HG02840 (cell line): ENCODE results near the gene ORC2.
A peak's percentile ranks its signal among the peaks of the same experiment; 100 is the strongest.
"Not testable (repeated sequence)": the region's sequence is repeated elsewhere in the genome, so short reads cannot be mapped to it uniquely, and the experiment has no call there.

Experiments
- ATAC-seq: cut with Tn5 transposase; IDR thresholded peaks from one replicate; pipeline ENCODE4 v1.9.1; 2021; ENCODE audit warnings: mild to moderate bottlenecking, moderate library complexity, moderate number of reproducible peaks; ENCODE audit not compliant: unreplicated experiment, low FRiP score

Gene ORC2

GRCh38 chr2:200963124-200963917 is at the start of gene ORC2:
TSS of gene ORC2 (minus strand) at chr2:200963660. CDS start at chr2:200958123, 5,537 bp downstream.
- ATAC-seq, result peak; percentile 94

GRCh38 chr2:201008296-201008829 is 44.9 kb upstream of the ORC2 start:
- no peak for ATAC-seq

GRCh38 chr2:201007584-201007998 is 44.1 kb upstream of the ORC2 start:
- ATAC-seq, result no peak

GRCh38 chr2:201006704-201007103 is 43.2 kb upstream of the ORC2 start:
- ATAC-seq, result no peak

GRCh38 chr2:201004370-201004769 is 40.9 kb upstream of the ORC2 start:
- ATAC-seq, result no peak

- no peak for ATAC-seq
Observed at GRCh38 chr2:200993097-200993496, 29.6 kb upstream of the ORC2 start.

GRCh38 chr2:200987137-200987536 is 23.7 kb upstream of the ORC2 start:
- ATAC-seq, result no peak

- ATAC-seq, result no peak
Observed at GRCh38 chr2:200985799-200986198, 22.3 kb upstream of the ORC2 start.

- no peak for ATAC-seq
Observed at GRCh38 chr2:200976710-200977109, 13.2 kb upstream of the ORC2 start.

- no peak for ATAC-seq
Observed at GRCh38 chr2:200975672-200976071, 12.2 kb upstream of the ORC2 start.

- ATAC-seq, result not testable (repeated sequence)
Observed at GRCh38 chr2:200970057-200970456, 6.6 kb upstream of the ORC2 start.

GRCh38 chr2:200968735-200969134 is 5.3 kb upstream of the ORC2 start:
- no peak for ATAC-seq

GRCh38 chr2:200968162-200968561 is 4.7 kb upstream of the ORC2 start:
- ATAC-seq, result no peak

GRCh38 chr2:200966770-200967169 is 3.3 kb upstream of the ORC2 start:
- no peak for ATAC-seq

- ATAC-seq, result no peak
Observed at GRCh38 chr2:200964498-200964897, 1.0 kb upstream of the ORC2 start.

GRCh38 chr2:200963918-200964252 is 425 bp upstream of the ORC2 start:
- not testable (repeated sequence) for ATAC-seq

GRCh38 chr2:200962811-200963123 is 693 bp downstream of the ORC2 start:
- peak; percentile 18 for ATAC-seq

GRCh38 chr2:200961674-200962073 is 1.8 kb downstream of the ORC2 start:
- no peak for ATAC-seq

GRCh38 chr2:200950378-200950777 is 13.1 kb downstream of the ORC2 start:
- no peak for ATAC-seq

- ATAC-seq, result no peak
Observed at GRCh38 chr2:200945395-200945729, 18.1 kb downstream of the ORC2 start.

- ATAC-seq, result no peak
Observed at GRCh38 chr2:200944467-200945394, 18.7 kb downstream of the ORC2 start.
